ENCODE data around the gene CDC14B. TPM values are rescaled to one million over a fixed set of nuclear protein-coding genes. Genes with fewer than 3 reads are reported as not detected.
"Not testable (repeated sequence)": the region's sequence is repeated elsewhere in the genome, so short reads cannot be mapped to it uniquely, and the experiment has no call there.

CDC14B gene
- polyA plus RNA-seq, 1 donor from 2014 or later = 7.0 TPM

DNA sequence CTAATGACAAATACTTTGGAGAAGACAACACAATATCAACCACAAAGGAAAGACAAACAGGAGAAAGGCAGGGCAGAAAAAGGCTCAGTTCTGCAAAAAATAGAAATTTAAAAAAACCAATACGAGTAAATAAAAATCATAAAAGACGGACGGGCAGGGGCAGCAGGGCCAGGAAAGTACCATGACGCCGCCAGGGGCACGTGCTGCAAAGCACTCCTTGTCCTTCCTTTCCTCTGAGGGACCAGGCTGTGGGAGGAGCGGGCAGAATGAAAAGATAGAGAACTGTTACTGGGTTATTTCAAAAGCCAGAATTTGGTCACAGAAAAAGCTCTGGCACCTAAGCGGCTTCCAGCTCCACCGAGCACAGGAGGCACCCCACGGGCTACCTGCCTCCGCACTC is 115.7 kb downstream of the CDC14B start:
- no peak overlapping the region for H3K4me3 ChIP-seq (ENCODE audit: low read length)
- no peaks in the 10 kb centered on the region for H3K79me2 ChIP-seq (replicated peaks; ENCODE audit: insufficient read depth, low read length)
- H3K4me2 ChIP-seq (ENCODE audit: low read length) = no peak overlapping the region
- no peak for TF ChIP-seq EP300 (conservative IDR thresholded peaks at IDR 0.05; ENCODE audit: poor library complexity, severe bottlenecking)
- TF ChIP-seq, protein P1, sequence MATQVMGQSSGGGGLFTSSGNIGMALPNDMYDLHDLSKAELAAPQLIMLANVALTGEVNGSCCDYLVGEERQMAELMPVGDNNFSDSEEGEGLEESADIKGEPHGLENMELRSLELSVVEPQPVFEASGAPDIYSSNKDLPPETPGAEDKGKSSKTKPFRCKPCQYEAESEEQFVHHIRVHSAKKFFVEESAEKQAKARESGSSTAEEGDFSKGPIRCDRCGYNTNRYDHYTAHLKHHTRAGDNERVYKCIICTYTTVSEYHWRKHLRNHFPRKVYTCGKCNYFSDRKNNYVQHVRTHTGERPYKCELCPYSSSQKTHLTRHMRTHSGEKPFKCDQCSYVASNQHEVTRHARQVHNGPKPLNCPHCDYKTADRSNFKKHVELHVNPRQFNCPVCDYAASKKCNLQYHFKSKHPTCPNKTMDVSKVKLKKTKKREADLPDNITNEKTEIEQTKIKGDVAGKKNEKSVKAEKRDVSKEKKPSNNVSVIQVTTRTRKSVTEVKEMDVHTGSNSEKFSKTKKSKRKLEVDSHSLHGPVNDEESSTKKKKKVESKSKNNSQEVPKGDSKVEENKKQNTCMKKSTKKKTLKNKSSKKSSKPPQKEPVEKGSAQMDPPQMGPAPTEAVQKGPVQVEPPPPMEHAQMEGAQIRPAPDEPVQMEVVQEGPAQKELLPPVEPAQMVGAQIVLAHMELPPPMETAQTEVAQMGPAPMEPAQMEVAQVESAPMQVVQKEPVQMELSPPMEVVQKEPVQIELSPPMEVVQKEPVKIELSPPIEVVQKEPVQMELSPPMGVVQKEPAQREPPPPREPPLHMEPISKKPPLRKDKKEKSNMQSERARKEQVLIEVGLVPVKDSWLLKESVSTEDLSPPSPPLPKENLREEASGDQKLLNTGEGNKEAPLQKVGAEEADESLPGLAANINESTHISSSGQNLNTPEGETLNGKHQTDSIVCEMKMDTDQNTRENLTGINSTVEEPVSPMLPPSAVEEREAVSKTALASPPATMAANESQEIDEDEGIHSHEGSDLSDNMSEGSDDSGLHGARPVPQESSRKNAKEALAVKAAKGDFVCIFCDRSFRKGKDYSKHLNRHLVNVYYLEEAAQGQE (IDR thresholded peaks at IDR 0.05; ENCODE audit: borderline replicate concordance) = no peak
- no peak for TF ChIP-seq POLR2AphosphoS5 (IDR thresholded peaks at IDR 0.05)
- no peak for TF ChIP-seq MXI1 (conservative IDR thresholded peaks at IDR 0.05; ENCODE audit: poor library complexity, severe bottlenecking)
- no peak overlapping the region for H2AFZ ChIP-seq (ENCODE audit: low read depth, low read length)
- H3K27me3 ChIP-seq (ENCODE audit: insufficient read depth, low read depth, low read length) = no peaks in the 10 kb centered on the region
- H3K9me3 ChIP-seq (ENCODE audit: low read length) = no peaks in the 10 kb centered on the region
- H4K20me1 ChIP-seq (ENCODE audit: insufficient read depth) = no peaks in the 10 kb centered on the region
- H3K36me3 ChIP-seq (ENCODE audit: insufficient read depth, low read length) = no peaks in the 10 kb centered on the region
- H3F3A ChIP-seq (ENCODE audit: insufficient read depth, low read length, poor library complexity, severe bottlenecking) = no peaks in the 10 kb centered on the region
- no peak overlapping the region for H3K27ac ChIP-seq (ENCODE audit: low read length)
- H3K9me2 ChIP-seq (ENCODE audit: insufficient read depth, low read length) = no peaks in the 10 kb centered on the region
- H3K9ac ChIP-seq (ENCODE audit: low read length) = no peak overlapping the region

DNA sequence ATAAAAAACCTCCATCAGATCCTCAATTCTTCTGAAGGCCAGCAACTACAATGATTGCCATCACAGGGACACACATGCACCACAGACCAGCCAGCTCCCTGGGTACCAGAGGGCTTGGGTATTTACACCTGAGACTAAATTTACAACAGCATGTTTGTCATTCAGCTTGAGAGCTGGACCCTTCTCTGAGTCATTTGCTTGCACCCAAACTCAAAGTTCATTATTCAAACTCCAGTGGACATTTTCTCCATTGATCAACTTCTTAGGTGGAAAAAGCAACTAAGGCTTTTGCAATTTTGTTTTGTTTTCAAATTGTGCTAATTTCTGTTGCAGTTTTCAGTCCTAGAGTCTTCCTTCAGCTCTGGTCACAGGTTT is 116.3 kb downstream of the CDC14B start:
- H3K79me2 ChIP-seq (replicated peaks; ENCODE audit: insufficient read depth, low read length); H3K4me2 ChIP-seq (ENCODE audit: low read length); H3F3A ChIP-seq (ENCODE audit: insufficient read depth, low read length, poor library complexity, severe bottlenecking); H3K36me3 ChIP-seq (ENCODE audit: insufficient read depth, low read length); H2AFZ ChIP-seq (ENCODE audit: low read depth, low read length); H3K27me3 ChIP-seq (ENCODE audit: insufficient read depth, low read depth, low read length); H3K9me3 ChIP-seq (ENCODE audit: low read length); H3K9ac ChIP-seq (ENCODE audit: low read length); H4K20me1 ChIP-seq (ENCODE audit: insufficient read depth); H3K9me2 ChIP-seq (ENCODE audit: insufficient read depth, low read length); H3K27ac ChIP-seq (ENCODE audit: low read length); H3K4me3 ChIP-seq (ENCODE audit: low read length): not testable (repeated sequence)

DNA sequence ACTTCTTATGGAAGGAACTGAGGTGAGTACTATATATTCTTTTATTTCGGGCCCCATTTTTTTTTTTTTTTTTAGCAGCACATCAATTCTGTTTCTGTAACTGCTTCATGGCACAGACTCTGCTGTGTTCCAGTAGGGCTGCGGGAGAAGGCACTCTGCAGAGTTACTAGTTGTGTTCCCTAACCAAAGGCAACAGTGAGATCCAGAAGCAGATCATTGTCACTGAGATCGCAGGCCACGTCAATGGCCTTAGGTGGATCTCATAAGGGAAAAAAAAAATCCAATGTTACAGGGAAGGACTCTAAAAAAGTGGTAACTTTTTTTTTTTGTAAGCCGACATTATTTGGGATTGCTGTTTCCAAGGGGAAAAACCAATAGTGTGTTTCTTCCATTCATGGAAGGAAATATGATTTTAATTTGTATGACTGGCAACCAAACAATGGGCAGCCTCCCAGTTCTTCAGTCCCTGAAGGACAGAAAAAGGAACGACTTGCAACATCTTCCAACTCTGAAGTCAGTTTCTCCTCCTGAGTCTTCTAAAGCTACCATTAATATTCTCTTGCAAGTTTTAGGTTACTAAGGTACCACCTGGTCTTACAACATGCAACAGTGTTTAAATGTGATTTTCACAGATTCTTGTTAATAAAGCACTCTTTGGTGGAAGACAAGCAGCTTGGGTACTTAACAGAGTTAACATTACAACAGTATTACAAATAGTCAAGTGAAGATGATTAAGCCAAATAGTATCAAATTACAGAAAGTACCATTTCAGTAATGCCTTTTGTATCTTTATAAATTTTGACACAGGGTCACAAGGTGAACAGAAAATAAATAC is 116.9 kb downstream of the CDC14B start:
- no peaks in the 10 kb centered on the region for H3K9me3 ChIP-seq (ENCODE audit: low read length)
- H3K79me2 ChIP-seq (replicated peaks; ENCODE audit: insufficient read depth, low read length) = no peaks in the 10 kb centered on the region
- no peak overlapping the region for H3K4me3 ChIP-seq (ENCODE audit: low read length)
- no peak overlapping the region for H2AFZ ChIP-seq (ENCODE audit: low read depth, low read length)
- H3K9me2 ChIP-seq (ENCODE audit: insufficient read depth, low read length) = no peaks in the 10 kb centered on the region
- H4K20me1 ChIP-seq (ENCODE audit: insufficient read depth) = no peaks in the 10 kb centered on the region
- no peaks in the 10 kb centered on the region for H3F3A ChIP-seq (ENCODE audit: insufficient read depth, low read length, poor library complexity, severe bottlenecking)
- no peak overlapping the region for H3K4me2 ChIP-seq (ENCODE audit: low read length)
- H3K27me3 ChIP-seq (ENCODE audit: insufficient read depth, low read depth, low read length) = no peaks in the 10 kb centered on the region
- H3K27ac ChIP-seq (ENCODE audit: low read length) = no peak overlapping the region
- TF ChIP-seq POLR2AphosphoS5 (IDR thresholded peaks at IDR 0.05) (no peak), EP300 (conservative IDR thresholded peaks at IDR 0.05; ENCODE audit: poor library complexity, severe bottlenecking) (no peak), SMC3 (conservative IDR thresholded peaks at IDR 0.05; ENCODE audit: poor library complexity) (no peak), MXI1 (conservative IDR thresholded peaks at IDR 0.05; ENCODE audit: poor library complexity, severe bottlenecking) (no peak), EZH2 (IDR thresholded peaks at IDR 0.05; ENCODE audit: borderline replicate concordance, insufficient read depth, low read length, poor library complexity, severe bottlenecking) (no peak), RAD21 (conservative IDR thresholded peaks at IDR 0.05) (no peak), TAF1 (IDR thresholded peaks at IDR 0.05; ENCODE audit: low read depth) (no peak)
- TF ChIP-seq, protein P2, sequence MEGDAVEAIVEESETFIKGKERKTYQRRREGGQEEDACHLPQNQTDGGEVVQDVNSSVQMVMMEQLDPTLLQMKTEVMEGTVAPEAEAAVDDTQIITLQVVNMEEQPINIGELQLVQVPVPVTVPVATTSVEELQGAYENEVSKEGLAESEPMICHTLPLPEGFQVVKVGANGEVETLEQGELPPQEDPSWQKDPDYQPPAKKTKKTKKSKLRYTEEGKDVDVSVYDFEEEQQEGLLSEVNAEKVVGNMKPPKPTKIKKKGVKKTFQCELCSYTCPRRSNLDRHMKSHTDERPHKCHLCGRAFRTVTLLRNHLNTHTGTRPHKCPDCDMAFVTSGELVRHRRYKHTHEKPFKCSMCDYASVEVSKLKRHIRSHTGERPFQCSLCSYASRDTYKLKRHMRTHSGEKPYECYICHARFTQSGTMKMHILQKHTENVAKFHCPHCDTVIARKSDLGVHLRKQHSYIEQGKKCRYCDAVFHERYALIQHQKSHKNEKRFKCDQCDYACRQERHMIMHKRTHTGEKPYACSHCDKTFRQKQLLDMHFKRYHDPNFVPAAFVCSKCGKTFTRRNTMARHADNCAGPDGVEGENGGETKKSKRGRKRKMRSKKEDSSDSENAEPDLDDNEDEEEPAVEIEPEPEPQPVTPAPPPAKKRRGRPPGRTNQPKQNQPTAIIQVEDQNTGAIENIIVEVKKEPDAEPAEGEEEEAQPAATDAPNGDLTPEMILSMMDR (IDR thresholded peaks at IDR 0.05; ENCODE audit: poor library complexity, severe bottlenecking) = no peak
- TF ChIP-seq, protein P1 (IDR thresholded peaks at IDR 0.05; ENCODE audit: borderline replicate concordance) = no peak
- H3K9ac ChIP-seq (ENCODE audit: low read length) = no peak overlapping the region
- H3K36me3 ChIP-seq (ENCODE audit: insufficient read depth, low read length) = no peaks in the 10 kb centered on the region

Data from neural cell (in vitro differentiated cells).